ENCODE data around the gene L3MBTL4.

L3MBTL4 gene

DNA sequence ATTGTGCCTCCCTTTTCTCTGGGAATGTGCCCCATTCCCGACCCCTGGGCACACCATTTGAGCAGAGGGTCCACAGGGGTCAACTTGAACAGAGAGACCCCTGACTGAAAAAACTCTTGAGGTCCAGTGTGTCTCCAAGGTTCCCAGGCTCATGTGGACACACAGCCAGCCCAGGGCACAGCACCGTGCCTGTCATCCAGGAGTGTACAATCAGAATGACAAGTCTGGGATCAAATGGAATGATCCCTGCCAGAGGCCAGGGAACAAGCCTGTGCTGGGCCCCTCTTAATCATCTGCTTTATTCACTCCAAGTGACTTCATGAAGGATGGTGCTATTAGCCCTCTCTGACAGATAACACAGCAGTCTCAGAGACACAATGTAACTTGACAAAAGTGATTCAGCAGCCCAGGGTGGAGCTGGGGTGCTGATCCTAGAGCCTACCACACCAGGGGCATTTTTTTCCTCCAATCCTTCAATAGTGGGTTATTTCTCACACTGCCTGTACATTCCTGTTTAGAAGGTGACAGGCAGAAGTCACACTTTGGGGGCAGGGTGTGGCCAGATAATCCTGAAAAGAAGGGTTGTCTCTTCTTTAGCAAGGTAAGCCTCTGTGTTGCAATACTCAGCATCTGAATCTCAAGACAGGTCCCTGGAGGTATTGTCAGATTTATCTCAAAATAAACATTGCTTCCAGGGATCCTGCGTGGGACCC is 435.4 kb downstream of the L3MBTL4 start:
- no peak for DNase-seq

DNA sequence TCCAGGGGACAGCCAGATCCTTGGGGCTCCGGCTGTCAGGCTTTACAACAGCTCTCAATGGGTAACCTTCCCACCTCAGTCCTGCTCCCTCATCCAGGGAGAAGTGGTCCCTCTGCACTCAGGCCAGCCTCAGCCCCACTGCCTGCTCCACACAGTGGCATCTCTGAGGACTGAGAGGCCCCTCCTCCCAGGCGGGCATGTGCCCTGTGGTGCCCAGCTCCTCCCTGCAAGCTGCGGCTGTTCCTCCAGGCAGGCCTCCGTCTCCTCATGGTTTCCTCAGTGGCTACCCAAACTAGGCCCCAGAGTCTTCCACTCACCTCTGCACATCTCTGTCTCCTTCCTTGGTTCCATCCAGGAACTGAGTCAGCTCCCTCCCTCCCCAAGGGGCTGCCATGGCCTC is 437.7 kb downstream of the L3MBTL4 start:
- no peak for DNase-seq

DNA sequence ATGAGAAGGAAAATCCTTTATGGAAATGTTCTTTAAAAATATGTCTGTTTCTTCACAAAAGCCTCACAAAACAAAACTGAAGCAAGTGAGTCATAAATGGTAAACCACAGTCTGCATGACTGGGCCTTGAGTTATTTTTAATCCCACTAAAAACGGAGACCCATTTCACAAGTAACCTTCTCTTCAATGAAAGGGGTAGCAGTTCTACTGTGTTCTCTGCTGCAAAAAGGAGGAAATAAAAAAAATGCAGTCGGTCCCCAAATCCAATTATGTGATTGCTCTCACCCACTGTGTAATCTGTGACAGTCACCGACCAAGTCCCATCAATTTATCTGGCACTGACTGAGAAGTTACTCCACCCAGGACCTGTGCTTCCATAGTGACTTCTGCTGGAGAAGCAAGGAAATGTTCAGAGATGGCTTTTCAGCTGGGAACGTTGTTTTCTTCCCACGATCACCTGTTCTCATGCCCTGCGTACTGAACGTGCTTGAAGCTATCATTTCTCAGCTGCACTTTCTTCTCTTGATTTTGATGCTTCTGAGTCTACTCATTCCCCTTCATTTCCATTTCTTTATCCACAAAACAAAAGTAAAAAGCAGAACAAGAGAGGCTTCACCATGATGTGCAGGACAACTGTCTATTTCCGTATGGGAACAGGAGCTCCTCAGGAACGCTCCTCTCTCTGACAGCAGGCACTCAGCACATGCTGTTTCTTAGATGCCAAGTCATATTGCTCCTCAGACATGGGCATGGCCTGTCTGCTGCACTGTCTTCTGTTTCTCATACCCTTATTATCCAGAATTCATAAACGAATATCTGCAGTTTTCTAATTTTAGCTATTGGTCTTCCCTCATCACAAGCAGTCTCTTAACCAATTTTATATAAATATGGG is 439.4 kb downstream of the L3MBTL4 start:
- peak; percentile 19 for DNase-seq

DNA sequence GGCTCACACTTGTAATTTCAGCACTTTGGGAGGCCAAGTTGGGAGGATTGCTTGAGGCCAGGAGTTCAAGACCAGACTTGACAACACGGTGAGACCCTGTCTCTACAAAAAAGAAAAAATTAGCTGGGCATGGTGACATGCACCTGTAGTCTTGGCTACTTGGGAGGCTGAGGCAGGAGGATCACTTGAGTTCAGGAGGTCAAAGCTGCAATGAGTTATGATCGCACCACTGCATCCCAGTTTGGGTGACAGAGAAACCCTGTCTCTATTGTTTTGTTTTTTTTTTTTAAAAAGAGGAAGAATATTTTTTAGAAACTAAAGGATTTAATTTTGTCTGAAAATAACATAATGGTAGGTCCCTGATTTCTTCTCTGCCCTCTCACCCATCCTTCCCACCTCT is 440.0 kb downstream of the L3MBTL4 start:
- DNase-seq = no peak

DNA sequence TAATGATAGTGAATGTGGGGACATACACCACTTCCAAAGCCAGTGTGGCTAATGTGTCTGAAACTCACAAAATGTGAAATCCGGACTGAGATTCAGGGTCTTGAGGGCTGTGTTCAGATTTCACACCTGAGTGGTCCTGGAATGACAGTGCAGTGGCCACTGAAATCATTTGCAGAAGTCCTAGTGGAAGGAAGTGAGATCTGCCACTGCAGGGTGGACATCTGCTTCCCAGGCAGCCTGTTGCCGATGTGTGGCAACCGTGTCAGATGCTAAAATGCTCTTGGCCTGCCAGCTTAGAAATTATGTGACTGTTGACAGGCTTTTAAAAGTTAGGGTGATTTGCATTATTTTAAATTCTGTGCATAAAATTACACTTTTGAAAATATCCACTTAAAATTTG is 441.6 kb downstream of the L3MBTL4 start:
- no peak for DNase-seq

DNA sequence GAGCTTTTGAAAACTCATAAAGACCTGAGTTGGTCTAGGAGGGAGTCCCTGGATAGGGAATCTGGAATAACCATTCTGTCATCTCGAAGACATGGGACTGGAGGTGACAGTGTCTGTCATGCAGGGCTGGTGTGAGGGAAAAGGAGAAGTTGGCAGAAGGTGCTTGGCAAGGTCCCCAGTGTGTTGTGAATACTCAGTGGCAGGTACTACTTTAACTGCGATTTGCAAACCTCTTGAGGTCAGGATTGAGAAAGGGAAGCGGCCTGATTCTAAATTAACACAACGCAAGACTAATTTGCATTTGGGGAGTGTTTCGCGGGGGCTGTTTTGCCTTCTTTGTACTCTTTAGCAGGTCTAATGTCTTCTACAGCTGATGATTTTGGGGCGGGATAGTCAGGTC is 442.4 kb downstream of the L3MBTL4 start:
- no peak for DNase-seq

DNA sequence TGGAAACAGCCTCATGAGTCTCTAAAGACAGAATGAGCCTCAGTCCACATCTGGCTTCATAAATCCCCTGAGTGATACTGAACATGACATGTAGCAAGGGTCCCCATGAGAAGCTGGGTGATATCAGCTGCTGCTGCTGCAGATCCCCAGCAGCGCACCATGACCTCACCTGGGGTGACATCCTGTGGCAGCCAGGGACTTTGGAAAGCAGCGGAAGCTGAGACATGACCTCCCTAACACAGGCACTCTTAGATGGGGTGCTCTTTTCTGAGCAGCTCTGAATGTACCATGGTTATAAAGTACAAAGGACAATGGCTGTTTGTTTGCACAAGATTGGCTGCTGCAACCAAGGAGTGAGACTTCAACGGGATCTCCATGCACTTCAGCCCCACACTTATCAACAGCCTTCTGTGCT is 444.7 kb downstream of the L3MBTL4 start:
- DNase-seq = no peak

- DNase-seq = no peak
Observed at GRCh38 chr18:5969355-5969988, 445.2 kb downstream of the L3MBTL4 start.

DNA sequence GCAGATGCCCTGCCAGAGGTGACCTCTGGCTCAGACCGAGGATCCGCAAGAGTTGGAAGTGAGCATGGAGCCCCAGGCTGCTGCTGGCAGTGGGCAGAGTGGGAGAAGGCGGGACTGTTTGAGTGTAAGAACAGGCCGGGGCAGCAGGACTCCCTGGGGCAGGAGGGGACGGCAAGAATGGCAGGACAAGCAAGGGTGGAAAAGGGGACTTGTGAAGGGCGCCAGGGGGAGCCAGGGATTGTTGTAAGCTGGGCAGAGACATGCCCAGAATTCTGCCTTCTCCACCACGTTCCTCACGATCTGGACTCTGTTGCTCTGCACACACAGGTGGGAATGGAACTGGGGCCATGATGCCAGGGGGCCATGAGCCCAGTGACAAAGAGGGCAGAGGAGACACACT is 447.0 kb downstream of the L3MBTL4 start:
- no peak for DNase-seq

DNA sequence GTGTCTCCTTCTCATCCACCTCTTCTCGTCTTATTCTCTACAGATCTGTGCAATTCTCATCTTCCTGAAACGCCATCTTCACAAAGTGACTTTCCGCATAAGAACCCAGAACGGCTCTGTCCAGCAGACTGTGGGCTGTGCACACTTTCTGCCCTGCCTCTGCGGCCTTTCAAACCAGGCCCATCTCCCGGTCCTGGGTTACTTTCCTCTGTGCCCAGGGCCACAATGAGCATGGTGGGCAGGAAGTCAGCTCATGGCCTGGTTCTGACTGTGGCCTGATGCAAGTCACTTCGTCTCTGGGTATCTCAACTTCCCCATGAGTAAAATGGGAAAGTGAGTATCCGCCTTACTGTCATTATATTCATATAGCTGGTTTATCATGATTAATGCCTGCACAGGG is 447.7 kb downstream of the L3MBTL4 start:
- no peak for DNase-seq

DNA sequence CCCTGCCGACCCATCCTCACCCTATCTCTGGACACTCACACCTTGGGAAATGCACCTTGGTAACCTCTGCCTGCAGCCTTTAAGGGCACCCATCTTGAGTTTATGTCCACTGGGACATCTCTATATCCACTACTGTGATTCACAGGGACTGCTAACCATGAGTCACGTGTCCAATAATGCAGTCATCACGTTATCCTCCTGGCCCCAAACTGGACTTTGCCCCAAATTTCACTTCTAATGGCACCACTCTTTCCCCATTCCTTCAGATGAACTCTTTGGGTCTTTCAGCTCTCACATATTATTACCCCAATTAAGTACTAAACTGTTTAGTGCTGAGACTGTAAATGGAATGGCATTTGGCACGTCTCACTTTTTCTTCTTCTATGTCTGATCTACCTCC is 448.2 kb downstream of the L3MBTL4 start:
- no peak for DNase-seq

- DNase-seq = no peak
Observed at GRCh38 chr18:5964996-5965395, 449.7 kb downstream of the L3MBTL4 start.

- DNase-seq = no peak
Observed at GRCh38 chr18:5964596-5964995, 450.1 kb downstream of the L3MBTL4 start.

GRCh38 chr18:5964108-5964507 is 450.6 kb downstream of the L3MBTL4 start:
- DNase-seq = no peak

DNA sequence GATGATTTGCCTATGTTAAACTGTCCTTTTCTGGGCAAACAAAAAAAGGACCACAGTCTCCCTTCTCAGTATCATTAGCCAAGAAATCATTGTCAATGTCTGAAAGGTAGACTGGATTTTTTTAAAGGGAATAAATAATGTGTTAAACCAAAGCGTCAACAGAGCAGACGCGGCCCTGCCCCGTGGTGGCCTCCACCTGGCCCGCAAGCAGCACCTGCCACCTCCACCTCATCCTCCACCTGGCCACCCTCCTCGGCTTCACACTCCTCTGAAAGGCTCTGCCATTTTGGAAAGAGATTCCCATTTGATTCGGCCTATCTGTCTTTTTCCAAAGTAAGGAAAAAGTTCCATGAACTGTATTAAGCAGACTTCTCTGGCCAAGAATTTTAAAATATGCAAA is 451.4 kb downstream of the L3MBTL4 start:
- no peak for DNase-seq

- DNase-seq = no peak
Observed at GRCh38 chr18:5962362-5962761, 452.3 kb downstream of the L3MBTL4 start.

DNA sequence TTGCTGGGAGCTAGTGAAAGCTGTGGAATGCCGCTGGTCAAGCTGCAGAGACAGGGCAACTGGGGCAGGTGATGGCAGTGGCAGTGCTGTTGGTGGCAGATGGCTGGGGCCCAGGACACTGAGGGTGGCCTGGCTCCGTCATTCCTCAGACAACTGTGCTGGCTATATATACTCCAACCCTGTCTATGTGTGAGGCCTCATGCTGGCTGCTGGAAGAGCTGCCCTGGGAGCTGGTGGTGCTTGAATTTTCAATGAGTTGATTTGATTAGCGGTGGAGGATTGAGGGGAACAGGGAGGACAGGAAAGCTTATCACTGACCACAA is 452.9 kb downstream of the L3MBTL4 start:
- no peak for DNase-seq

- DNase-seq = no peak
Observed at GRCh38 chr18:5961097-5961827, 453.4 kb downstream of the L3MBTL4 start.

- no peak for DNase-seq
Observed at GRCh38 chr18:5958822-5959221, 455.9 kb downstream of the L3MBTL4 start.

DNA sequence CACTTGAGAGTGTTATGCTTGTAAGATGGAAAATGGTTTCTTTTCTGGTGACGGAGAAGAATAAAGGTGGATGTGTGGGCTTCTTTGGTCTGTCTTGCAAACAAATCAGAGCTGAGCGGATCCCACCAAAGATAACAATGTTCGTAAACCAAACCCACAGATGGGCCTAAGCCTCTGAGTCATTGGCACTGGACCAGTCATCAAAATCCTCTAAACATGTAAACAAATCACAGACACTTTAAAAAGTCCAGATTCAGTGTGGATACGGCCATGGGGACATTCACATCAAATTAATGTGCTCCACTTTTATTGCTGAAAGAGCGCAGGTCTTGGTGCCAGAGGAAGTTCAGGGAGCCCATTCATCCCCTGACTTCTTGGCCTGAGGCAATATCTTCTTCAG is 458.9 kb downstream of the L3MBTL4 start:
- no peak for DNase-seq

- no peak for DNase-seq
Observed at GRCh38 chr18:5951515-5952091, 463.1 kb downstream of the L3MBTL4 start.

- no peak for DNase-seq
Observed at GRCh38 chr18:5948781-5949180, 465.9 kb downstream of the L3MBTL4 start.

DNA sequence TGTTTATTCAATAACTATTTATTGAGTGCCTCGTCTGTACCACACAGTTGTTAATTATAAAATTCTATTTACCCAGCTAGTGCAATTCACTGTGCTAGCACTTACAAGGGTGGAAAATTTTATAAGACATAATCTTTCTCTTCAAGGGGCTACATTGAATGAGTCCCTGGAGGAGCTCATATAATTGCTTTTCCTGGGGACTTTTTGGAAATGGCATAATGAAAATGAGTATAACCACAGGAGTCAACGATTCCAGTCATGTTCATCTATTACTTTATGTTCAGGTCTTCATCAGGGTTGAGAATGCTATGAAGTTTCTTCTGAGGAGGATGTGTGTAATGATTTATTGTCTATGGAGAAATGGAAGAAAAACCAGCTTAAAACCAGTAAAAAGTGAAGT is 466.5 kb downstream of the L3MBTL4 start:
- DNase-seq = no peak

All from amniotic stem cell (primary cell).